Neural crest cell (in vitro differentiated cells): Measurements from ENCODE around the gene PLXNA1. TPM values are rescaled to one million over a fixed set of nuclear protein-coding genes. Genes with fewer than 3 reads are reported as not detected.
A peak's percentile ranks its signal among the peaks of the same experiment; 100 is the strongest.

Experiments used
- DNase-seq: peaks from one replicate; pipeline ENCODE4 v3.0.0; 2021; ENCODE audit warnings: low read depth, mixed read lengths, low spot score
- H3K27ac Mint-ChIP-seq: one replicate; pipeline ENCODE4 v1.8.0; 2021; ENCODE audit warnings: mild to moderate bottlenecking, mixed read lengths; ENCODE audit not compliant: unreplicated experiment
- H3K27me3 Mint-ChIP-seq: 2 replicates; pipeline ENCODE4 v1.8.0; 2021; ENCODE audit warnings: low read depth, mild to moderate bottlenecking, mixed read lengths
- H3K36me3 Mint-ChIP-seq: 2 replicates; pipeline ENCODE4 v1.8.0; 2021; ENCODE audit warnings: low read depth, mild to moderate bottlenecking, mixed read lengths
- H3K4me1 Mint-ChIP-seq: 2 replicates; pipeline ENCODE4 v1.8.0; 2021; ENCODE audit warnings: mixed read lengths
- H3K4me3 Mint-ChIP-seq: one replicate; pipeline ENCODE4 v1.8.0; 2021; ENCODE audit warnings: mild to moderate bottlenecking, mixed read lengths
- H3K9me3 Mint-ChIP-seq: 2 replicates; pipeline ENCODE4 v1.8.0; 2021; ENCODE audit warnings: mixed read lengths
- CTCF ChIP-seq: fragments of 200-600 bp; sonication (generic); conservative IDR thresholded peaks from 2 replicates; pipeline ENCODE4 v1.5.0; 2021; ENCODE audit warnings: antibody characterized with exemption, mild to moderate bottlenecking
- total RNA-seq: library from RNA; stranded (reverse); gene quantifications from 2 replicates; pipeline ENCODE4 v1.2.1, GENCODE V29; 2021

PLXNA1 gene
- total RNA-seq, 1 donor from 2014 or later, result 94.0 TPM

DNA sequence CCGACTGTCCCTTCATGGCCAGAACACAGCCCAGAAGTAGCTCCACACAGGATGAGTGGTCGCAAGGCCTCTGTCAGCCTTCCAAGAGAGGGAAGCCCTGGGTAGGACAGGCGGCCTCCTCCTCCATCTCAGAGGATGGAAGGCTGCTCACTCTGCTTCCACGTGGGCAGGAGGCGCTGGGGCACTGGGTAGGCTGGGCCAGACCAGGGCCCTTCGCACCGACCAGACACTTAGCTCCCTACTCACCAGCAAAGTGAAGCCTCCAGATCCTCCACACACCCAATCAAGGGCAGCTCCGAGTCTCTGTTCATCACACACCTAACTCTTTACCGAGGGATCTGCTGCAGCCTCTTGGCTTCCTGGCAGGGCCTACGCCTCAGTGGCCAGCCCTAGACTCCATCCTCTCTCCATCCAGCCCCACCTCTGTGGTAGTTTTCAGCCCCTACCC, 24.3 kb upstream of the PLXNA1 start:
- no peaks in the 10 kb centered on the region for H3K36me3 Mint-ChIP-seq
- TF ChIP-seq CTCF, result no peak
- no peak overlapping the region for H3K4me3 Mint-ChIP-seq
- H3K9me3 Mint-ChIP-seq, result no peaks in the 10 kb centered on the region
- H3K4me1 Mint-ChIP-seq, result peaks cover 19% of the 10 kb centered on the region
- H3K27me3 Mint-ChIP-seq, result no peaks in the 10 kb centered on the region
- H3K27ac Mint-ChIP-seq, result peak overlapping the region; percentile 94
- no peak for DNase-seq

- Mint-ChIP-seq H3K9me3 (no peaks in the 10 kb centered on the region), H3K27me3 (no peaks in the 10 kb centered on the region), H3K36me3 (no peaks in the 10 kb centered on the region), H3K4me3 (no peak overlapping the region), H3K27ac (peak overlapping the region; percentile 94), H3K4me1 (peaks cover 19% of the 10 kb centered on the region)
- DNase-seq, result no peak
- TF ChIP-seq CTCF, result no peak
These were observed 23.6 kb upstream of the PLXNA1 start for GRCh38 chr3:126959136-126959920.

GRCh38 chr3:126959921-126960603, 22.9 kb upstream of the PLXNA1 start:
- Mint-ChIP-seq H3K27me3 (no peaks in the 10 kb centered on the region), H3K9me3 (no peaks in the 10 kb centered on the region), H3K4me1 (peaks cover 19% of the 10 kb centered on the region), H3K36me3 (no peaks in the 10 kb centered on the region), H3K4me3 (no peak overlapping the region), H3K27ac (peak overlapping the region; percentile 92)
- peak; percentile 46 for TF ChIP-seq CTCF
- DNase-seq, result no peak

- peak; percentile 7 for TF ChIP-seq CTCF
- Mint-ChIP-seq H3K27me3 (no peaks in the 10 kb centered on the region), H3K9me3 (no peaks in the 10 kb centered on the region), H3K27ac (peak overlapping the region; percentile 92), H3K36me3 (no peaks in the 10 kb centered on the region), H3K4me1 (peaks cover 19% of the 10 kb centered on the region), H3K4me3 (no peak overlapping the region)
- no peak for DNase-seq
These were observed 22.3 kb upstream of the PLXNA1 start for GRCh38 chr3:126960604-126960995.

- no peak for TF ChIP-seq CTCF
- H3K4me3 Mint-ChIP-seq, result no peak overlapping the region
- no peak for DNase-seq
- H3K4me1 Mint-ChIP-seq, result peaks cover 19% of the 10 kb centered on the region
- H3K9me3 Mint-ChIP-seq, result no peaks in the 10 kb centered on the region
- H3K27me3 Mint-ChIP-seq, result no peaks in the 10 kb centered on the region
- no peak overlapping the region for H3K27ac Mint-ChIP-seq
- no peaks in the 10 kb centered on the region for H3K36me3 Mint-ChIP-seq
These were observed 21.6 kb upstream of the PLXNA1 start for GRCh38 chr3:126961191-126961790.
